Activated naive CD8-positive, alpha-beta T cell treated with anti-CD3 and anti-CD28 coated beads, Interleukin-2, amount 50 U/mL, for 16 hours (primary cell): ENCODE measurements around the gene TUBG1.
"Not testable (repeated sequence)": the region's sequence is repeated elsewhere in the genome, so short reads cannot be mapped to it uniquely, and the experiment has no call there.

Source experiments
- DNase-seq: peaks from one replicate; pipeline ENCODE4 v3.0.0-alpha.2; 2020; ENCODE audit warnings: low read depth, low spot score

TUBG1 gene

DNA sequence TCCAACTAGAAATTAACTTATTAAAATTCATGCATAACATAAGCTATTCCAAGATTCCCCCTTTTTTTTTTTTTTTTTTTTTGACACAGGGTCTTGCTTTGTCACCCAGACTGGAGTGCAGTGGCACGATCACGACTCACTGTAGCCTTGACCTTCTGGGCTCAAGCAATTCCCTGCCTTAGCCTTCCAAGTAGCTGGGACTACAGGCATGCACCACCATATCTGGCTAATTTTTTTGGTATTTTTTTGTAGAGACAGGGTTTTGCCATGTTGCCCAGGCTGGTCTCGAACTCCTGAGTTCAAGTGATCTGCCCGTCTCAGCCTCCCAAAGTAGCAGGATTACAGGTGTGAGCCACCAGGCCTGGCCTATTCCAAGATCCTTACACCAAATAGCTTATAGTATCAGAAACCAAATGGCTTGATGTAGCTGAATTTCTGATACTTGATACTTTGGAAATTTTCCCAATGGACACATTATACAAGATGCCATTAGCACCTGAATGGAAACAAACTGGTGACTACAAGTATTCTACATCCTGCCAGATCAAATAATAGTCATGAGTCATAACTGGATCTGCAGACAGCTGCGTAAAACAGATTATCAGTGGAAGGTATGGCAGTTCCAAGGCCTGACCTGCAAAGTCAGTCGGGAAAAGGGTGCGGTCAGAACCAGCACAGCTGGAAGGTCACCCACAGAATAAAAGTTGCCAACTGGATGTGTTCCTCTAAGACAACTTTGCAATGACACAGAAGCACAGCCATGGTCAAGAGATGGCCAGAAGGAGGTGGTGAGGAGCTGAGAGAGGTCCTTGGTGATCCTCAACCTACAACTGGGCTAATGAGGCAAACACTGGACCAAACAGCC, 14.5 kb downstream of the TUBG1 start:
- no peak for DNase-seq

DNA sequence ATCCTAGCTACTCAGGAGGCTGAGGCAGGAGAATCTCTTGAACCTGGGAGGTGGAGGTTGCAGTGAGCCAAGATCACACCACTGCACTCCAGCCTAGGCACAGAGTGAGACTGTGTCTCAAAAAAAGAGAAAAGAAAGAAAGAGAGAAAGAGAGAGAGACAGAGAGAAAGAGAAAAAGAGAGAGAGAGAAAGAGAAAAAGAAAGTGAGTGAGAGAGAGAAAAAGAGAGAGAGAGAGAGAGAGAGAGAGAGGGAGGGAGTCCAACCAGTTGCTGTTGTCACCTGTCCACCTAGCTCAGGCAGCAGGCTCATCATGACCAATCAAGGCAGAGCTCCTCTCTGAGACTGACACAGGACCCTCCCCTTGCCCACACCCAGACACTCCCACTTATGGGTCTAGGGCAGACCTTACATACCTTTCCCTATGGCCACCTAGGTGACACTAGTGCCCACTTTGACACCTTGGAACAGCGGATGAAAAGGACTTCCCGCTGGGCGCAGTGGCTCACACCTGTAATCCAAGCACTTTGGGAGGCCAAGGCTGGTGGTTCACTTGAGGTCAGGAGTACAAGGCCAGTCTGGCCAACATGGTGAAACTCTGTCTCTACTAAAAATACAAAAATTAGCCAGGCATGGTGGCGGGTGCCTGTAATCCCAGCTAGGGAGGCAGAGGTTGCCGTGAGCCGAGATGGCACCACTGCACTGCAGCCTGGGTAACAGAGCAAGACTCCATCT, 17.7 kb downstream of the TUBG1 start:
- not testable (repeated sequence) for DNase-seq

- no peak for DNase-seq
These were observed 20.0 kb downstream of the TUBG1 start for GRCh38 chr17:42629411-42630009.

- no peak for DNase-seq
These were observed 23.5 kb downstream of the TUBG1 start for GRCh38 chr17:42632949-42633444.

GRCh38 chr17:42639525-42640113, 30.1 kb downstream of the TUBG1 start:
- DNase-seq, result no peak

- no peak for DNase-seq
These were observed 30.6 kb downstream of the TUBG1 start for GRCh38 chr17:42640121-42640520.

DNA sequence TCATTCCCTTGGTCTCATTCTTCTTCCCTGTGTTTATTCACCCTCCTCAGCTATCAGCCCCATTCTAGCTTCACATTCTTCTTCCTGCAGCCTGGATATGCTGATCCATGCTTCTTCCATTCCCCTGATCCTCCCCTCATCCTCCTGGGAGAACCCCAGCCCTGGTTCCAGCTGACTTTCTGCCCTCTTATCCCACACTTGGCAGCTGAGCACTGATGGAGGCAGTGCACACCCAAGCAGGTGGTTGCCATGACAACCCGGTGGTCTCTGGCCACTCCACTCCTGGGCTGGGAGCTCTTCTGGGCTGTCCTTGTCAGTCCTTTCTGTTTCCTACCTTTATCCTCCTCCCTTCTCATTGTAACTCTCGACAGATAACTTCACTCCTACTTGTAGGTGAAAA, 32.9 kb downstream of the TUBG1 start:
- DNase-seq, result no peak

DNA sequence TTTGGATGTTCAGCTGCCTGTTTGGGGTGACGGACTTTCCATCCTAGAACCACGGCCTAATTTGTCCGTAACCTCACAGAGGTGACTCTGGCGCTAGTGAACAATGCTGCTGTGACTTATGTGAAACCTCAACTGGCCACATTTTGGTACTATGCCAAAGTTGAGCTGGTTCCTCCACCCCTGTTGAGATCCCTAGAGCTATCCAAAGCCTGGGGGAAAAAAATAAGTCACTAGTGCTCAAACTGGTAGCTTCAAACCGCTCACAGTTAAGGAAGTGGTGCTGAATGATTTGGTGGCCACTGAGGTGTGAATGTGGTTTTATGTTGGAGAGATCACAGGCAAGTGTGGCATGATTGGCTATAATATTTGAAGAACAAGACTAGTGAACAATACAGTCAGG, 38.3 kb downstream of the TUBG1 start:
- DNase-seq, result no peak

- DNase-seq, result no peak
These were observed 41.9 kb downstream of the TUBG1 start for GRCh38 chr17:42651392-42651791.

DNA sequence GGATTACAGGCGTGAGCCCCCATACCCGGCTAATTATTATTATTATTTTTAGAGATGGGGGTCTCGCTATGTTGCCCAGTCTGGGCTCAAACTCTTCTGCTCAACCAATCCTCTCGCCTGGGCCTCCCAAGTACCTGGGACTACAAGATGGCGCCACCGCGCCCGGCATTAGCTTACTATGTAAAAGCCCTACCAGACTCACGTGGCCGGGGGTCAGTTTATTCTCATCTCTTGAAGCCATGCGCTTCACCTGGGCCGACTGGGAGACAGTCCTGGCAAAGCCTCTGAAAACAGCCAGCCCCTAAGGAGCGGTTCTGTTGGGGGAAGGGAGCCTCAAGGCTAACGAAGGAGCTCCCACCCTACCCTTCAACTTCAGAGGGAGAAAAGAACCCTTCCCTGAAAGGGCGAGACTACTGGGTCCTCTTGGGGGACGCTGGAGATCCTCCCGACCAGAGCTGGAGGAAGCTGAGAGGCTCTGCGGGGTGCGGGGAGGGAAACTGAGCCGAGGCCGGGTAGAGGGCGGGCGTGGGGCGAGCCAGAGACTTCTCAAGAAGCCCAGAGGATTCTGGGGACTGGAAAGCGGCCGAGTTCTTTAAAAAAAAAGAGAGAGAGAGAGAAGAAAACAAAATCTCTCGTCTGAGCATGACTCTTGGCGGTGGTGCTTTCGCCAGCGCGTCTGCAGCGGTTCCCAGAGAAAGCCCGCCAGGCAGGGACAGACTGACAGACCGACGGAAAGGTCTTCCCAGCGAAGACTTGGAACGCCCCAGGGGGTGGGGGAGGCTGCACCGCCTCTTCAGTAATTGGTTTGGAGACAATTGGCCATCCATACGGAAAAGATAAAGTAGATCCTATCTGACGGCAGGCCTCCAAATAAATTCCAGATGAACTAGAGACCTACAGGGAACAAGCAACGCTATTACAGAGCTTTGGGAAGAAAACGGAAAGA, 44.0 kb downstream of the TUBG1 start:
- no peak for DNase-seq

- DNase-seq, result no peak
These were observed 46.0 kb downstream of the TUBG1 start for GRCh38 chr17:42655528-42655927.

GRCh38 chr17:42657824-42658588, 48.5 kb downstream of the TUBG1 start:
- DNase-seq, result no peak

DNA sequence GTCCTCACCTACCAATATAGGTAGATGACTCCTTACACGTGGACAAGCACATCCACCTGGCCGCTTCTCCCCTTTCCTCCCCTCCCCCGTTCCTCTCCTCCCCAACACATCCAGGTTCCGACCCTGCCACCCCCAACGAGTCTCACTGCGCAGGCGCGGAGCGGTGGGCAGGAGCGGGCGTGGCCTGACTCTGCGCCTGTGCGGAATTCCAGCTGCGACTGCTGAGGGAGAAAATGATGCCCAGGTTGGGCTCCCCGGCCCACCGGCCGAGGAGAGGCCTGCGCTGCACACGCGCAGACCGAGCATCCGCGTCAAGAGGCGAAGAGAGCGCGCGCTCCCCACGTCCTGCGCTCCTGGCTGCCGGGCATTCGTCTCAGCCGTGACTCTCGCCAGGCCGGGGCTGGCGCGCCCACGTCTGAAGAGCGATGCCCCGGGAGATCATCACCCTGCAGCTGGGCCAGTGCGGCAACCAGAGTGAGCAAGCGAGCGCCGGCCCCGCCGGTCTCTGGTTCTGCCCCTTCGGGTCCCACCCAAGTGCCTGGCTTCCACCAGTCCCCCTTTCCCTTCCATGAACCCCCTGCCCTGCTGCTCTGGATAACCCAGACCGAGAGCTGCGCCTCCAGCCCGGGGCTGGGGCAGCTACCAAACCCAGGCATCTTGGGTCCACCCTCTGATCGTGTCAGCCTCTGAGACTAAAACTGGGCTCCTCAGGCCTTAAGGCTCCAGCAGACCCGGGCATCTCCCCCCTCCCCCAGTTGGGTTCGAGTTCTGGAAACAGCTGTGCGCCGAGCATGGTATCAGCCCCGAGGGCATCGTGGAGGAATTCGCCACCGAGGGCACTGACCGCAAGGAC, 49.8 kb downstream of the TUBG1 start, which contains the start of gene TUBG2:
TUBG2 (plus strand) TSS at position 206 of the 853 bp plus-strand sequence; CDS start at position 426, 220 bp downstream.
- DNase-seq, result peak; percentile 50

GRCh38 chr17:42659932-42660274, 50.4 kb downstream of the TUBG1 start:
- not testable (repeated sequence) for DNase-seq

GRCh38 chr17:42660692-42661345, 51.3 kb downstream of the TUBG1 start:
- no peak for DNase-seq
